IMR-90 (cell line): ENCODE measurements around the gene LRP1B. TPM values are rescaled to one million over a fixed set of nuclear protein-coding genes. Genes with fewer than 3 reads are reported as not detected.

Experiments used
- ATAC-seq: fragments of 200-7000 bp; cut with Tn5 transposase; 2 replicates; pipeline ENCODE4 v1.9.1; 2020; ENCODE audit warnings: low read depth, mild to moderate bottlenecking, moderate library complexity
- BruUV-seq: library from RNA; stranded (reverse); fragments of 400-500 nt; replicated peaks from 2 replicates; lab custom pipeline; 2021; lab: Mats Ljungman, UMichigan
- CTCF ChIA-PET: fragments of 300-600 bp; formaldehyde crosslinking; extraction: SDS; loops from one replicate; lab custom pipeline; 2021; ENCODE audit warnings: antibody characterized with exemption; lab: Yijun Ruan, JAX
- POLR2A ChIA-PET: fragments of 300-600 bp; sonication (Branson Sonifier 250); formaldehyde crosslinking; loops from one replicate; lab custom pipeline; 2022; ENCODE audit warnings: antibody characterized with exemption; ENCODE audit not compliant: unreplicated experiment; lab: Charles Lee
- DNase-seq: peaks from one replicate; pipeline ENCODE4 v3.0.0; 2013
- H2AFZ ChIP-seq: replicated peaks from 2 replicates; pipeline ENCODE3; 2013; ENCODE audit warnings: low read length, mild to moderate bottlenecking; ENCODE audit not compliant: poor library complexity
- H2AK5ac ChIP-seq: 2 replicates; pipeline ENCODE4 v1.6.1; 2013; ENCODE audit warnings: low read depth, low read length, inconsistent platforms
- H2AK9ac ChIP-seq: replicated peaks from 2 replicates; pipeline ENCODE3; 2013; ENCODE audit warnings: mild to moderate bottlenecking, low read depth, low read length, moderate library complexity; ENCODE audit not compliant: poor library complexity
- H2BK120ac ChIP-seq: 2 replicates; pipeline ENCODE4 v1.6.1; 2013; ENCODE audit warnings: low read depth, low read length, inconsistent platforms
- H2BK15ac ChIP-seq: 3 replicates; pipeline ENCODE4 v1.6.1; 2013; ENCODE audit warnings: low read depth, low read length, inconsistent platforms
- H2BK20ac ChIP-seq: 2 replicates; pipeline ENCODE4 v1.6.1; 2013; ENCODE audit warnings: low read depth, mild to moderate bottlenecking, inconsistent platforms, low read length, moderate library complexity
- H2BK5ac ChIP-seq: 2 replicates; pipeline ENCODE4 v1.6.1; 2013; ENCODE audit warnings: mild to moderate bottlenecking, low read depth, low read length, inconsistent platforms; ENCODE audit not compliant: poor library complexity, severe bottlenecking
- H3K14ac ChIP-seq: replicated peaks from 2 replicates; pipeline ENCODE4 v1.6.1; 2013; ENCODE audit warnings: low read depth, low read length, inconsistent platforms
- H3K18ac ChIP-seq: 2 replicates; pipeline ENCODE4 v1.6.1; 2013; ENCODE audit warnings: low read depth, low read length, control low read depth
- H3K23ac ChIP-seq: 2 replicates; pipeline ENCODE4 v1.6.1; 2013; ENCODE audit warnings: low read depth, low read length, inconsistent platforms
- H3K27ac ChIP-seq: 2 replicates; pipeline ENCODE4 v1.5.1; 2013; ENCODE audit warnings: mild to moderate bottlenecking, control low read depth, low read length; ENCODE audit not compliant: insufficient read depth
- H3K27me3 ChIP-seq: 2 replicates; pipeline ENCODE4 v1.6.1; 2013; ENCODE audit warnings: low read length; ENCODE audit not compliant: control insufficient read depth, insufficient read depth
- H3K36me3 ChIP-seq: 2 replicates; pipeline ENCODE4 v1.6.1; 2013; ENCODE audit warnings: low read length, mixed read lengths; ENCODE audit not compliant: control insufficient read depth, insufficient read depth
- H3K4ac ChIP-seq: 2 replicates; pipeline ENCODE4 v1.6.1; 2013; ENCODE audit warnings: low read depth, low read length, inconsistent platforms
- H3K4me1 ChIP-seq: 2 replicates; pipeline ENCODE4 v1.6.1; 2013; ENCODE audit warnings: low read length, mixed read lengths; ENCODE audit not compliant: control insufficient read depth, insufficient read depth
- H3K4me2 ChIP-seq: 2 replicates; pipeline ENCODE4 v1.6.1; 2013; ENCODE audit warnings: low read depth, mild to moderate bottlenecking, control low read depth, low read length, moderate library complexity
- H3K4me3 ChIP-seq: 2 replicates; pipeline ENCODE4 v1.5.1; 2013; ENCODE audit warnings: low read depth, mild to moderate bottlenecking, control low read depth, low read length, moderate library complexity; ENCODE audit not compliant: insufficient read depth
- H3K56ac ChIP-seq: 2 replicates; pipeline ENCODE4 v1.6.1; 2013; ENCODE audit warnings: low read length, inconsistent platforms; ENCODE audit not compliant: insufficient read depth; ENCODE audit errors: extremely low read depth
- H3K79me1 ChIP-seq, 2 experiments: 2 replicates each; pipeline ENCODE4 v1.6.1; 2013; ENCODE audit warnings: low read length in 2 of 2, inconsistent platforms in 1 of 2, low read depth in 1 of 2
- H3K9ac ChIP-seq: 2 replicates; pipeline ENCODE4 v1.6.1; 2013; ENCODE audit warnings: low read depth, low read length, control low read depth
- H3K9me1 ChIP-seq: 2 replicates; pipeline ENCODE4 v1.6.1; 2013; ENCODE audit warnings: low read length, inconsistent platforms; ENCODE audit not compliant: insufficient read depth
- H3K9me3 ChIP-seq: 2 replicates; pipeline ENCODE4 v1.6.1; 2013; ENCODE audit warnings: low read length; ENCODE audit not compliant: control insufficient read depth, insufficient read depth
- H4K20me1 ChIP-seq: 2 replicates; pipeline ENCODE4 v1.6.1; 2013; ENCODE audit warnings: low read length, inconsistent platforms; ENCODE audit not compliant: insufficient read depth
- H4K5ac ChIP-seq: 2 replicates; pipeline ENCODE4 v1.6.1; 2013; ENCODE audit warnings: mild to moderate bottlenecking, low read depth, low read length, control low read depth
- H4K8ac ChIP-seq, 2 experiments: 2 replicates each; pipeline ENCODE4 v1.6.1; 2013; ENCODE audit warnings: low read depth in 2 of 2, low read length in 2 of 2, control low read depth in 1 of 2, inconsistent platforms in 1 of 2
- H4K91ac ChIP-seq: 2 replicates; pipeline ENCODE4 v1.6.1; 2013; ENCODE audit warnings: low read depth, low read length, inconsistent platforms; ENCODE audit not compliant: insufficient read depth
- CEBPB ChIP-seq: IDR thresholded peaks from 2 replicates; pipeline ENCODE4 v1.6.1; 2012; ENCODE audit warnings: low read depth, low read length, improper control_type of control experiment
- CHD1 ChIP-seq: IDR thresholded peaks from 2 replicates; pipeline ENCODE4 v1.6.1; 2012; ENCODE audit warnings: low read depth, low read length, improper control_type of control experiment
- FOS ChIP-seq: fragments of 150-350 bp; IDR thresholded peaks from 2 replicates; pipeline ENCODE4 v1.6.1; 2016; ENCODE audit warnings: low read depth, low read length
- MAFK ChIP-seq: IDR thresholded peaks from 2 replicates; pipeline ENCODE4 v1.6.1; 2012; ENCODE audit warnings: low read depth, low read length, improper control_type of control experiment
- MAZ ChIP-seq: IDR thresholded peaks from 2 replicates; pipeline ENCODE4 v1.6.1; 2012; ENCODE audit warnings: low read depth, mild to moderate bottlenecking, low read length, improper control_type of control experiment, moderate library complexity, borderline replicate concordance
- NFE2L2 ChIP-seq: fragments of 150-350 bp; IDR thresholded peaks from 2 replicates; pipeline ENCODE4 v1.6.1; 2016; ENCODE audit warnings: low read depth, mild to moderate bottlenecking, low read length
- USF2 ChIP-seq: fragments of 150-350 bp; IDR thresholded peaks from 2 replicates; pipeline ENCODE4 v1.6.1; 2017; ENCODE audit warnings: mild to moderate bottlenecking, antibody characterized with exemption, low read length, low read depth
- WGBS, 2 experiments: methylation state at CpG; one replicate each; pipeline versions ENCODE4 v1.1.5 to v1.1.7; 2013; ENCODE audit warnings: missing lambda C conversion rate in 2 of 2; ENCODE audit not compliant: insufficient read length in 1 of 2; ENCODE audit errors: extremely low coverage in 2 of 2; 5-methylcytosine and 5-hydroxymethylcytosine counted together
- dilution Hi-C: fragments of 300-500 bp; cut with HindIII; formaldehyde crosslinking; loops from one replicate; pipeline ENCODE4 v1.14.3; 2018; ENCODE audit warnings: low sequenced_read_pairs; ENCODE audit not compliant: unreplicated experiment
- in situ Hi-C: fragments of 300-500 bp; cut with MboI; formaldehyde crosslinking; loops from 3 replicates; pipeline ENCODE4 v1.14.3; 2019; ENCODE audit warnings: low sequenced_read_pairs, inconsistent platforms, mixed read lengths
- intact Hi-C: fragments of 100-400 bp; cut with micrococcal nuclease; formaldehyde crosslinking; loops from 2 replicates; pipeline ENCODE4 v1.10.0; 2022
- polyA plus RNA-seq, 3 experiments: library from polyadenylated mRNA; depleted of rRNA; stranded (reverse); fragments of >200 nt; gene quantifications; 2 replicates each; pipeline ENCODE4 v1.2.3, GENCODE V29; 2012; ENCODE audit warnings: low replicate concordance in 1 of 3
- total RNA-seq: library from RNA; depleted of rRNA; stranded (reverse); fragments of >200 nt; gene quantifications from 2 replicates; pipeline ENCODE4 v1.2.3, GENCODE V29; 2012

The LRP1B gene
- total and polyA plus RNA-seq, 2 of the 4 experiments (the other 2 are of a cell fraction), result under 0.01 to 0.02 TPM

- Histone ChIP-seq H3K9me3 (no peaks in the 10 kb centered on the region), H3K27ac (no peak overlapping the region), H2AK5ac (no peak overlapping the region), H2AK9ac (no peak overlapping the region), H3K4me3 (no peak overlapping the region), H3K4me1 (no peaks in the 10 kb centered on the region), H3K9me1 (no peaks in the 10 kb centered on the region), H4K5ac (no peak overlapping the region), H2BK15ac (no peak overlapping the region), H3K4ac (no peak overlapping the region), H4K8ac (no peak overlapping the region), H3K27me3 (no peaks in the 10 kb centered on the region), H3K56ac (no peak overlapping the region), H3K36me3 (no peaks in the 10 kb centered on the region), H2AFZ (no peak overlapping the region), H4K91ac (no peak overlapping the region), H3K79me1 (no peaks in the 10 kb centered on the region), H3K14ac (no peak overlapping the region), H3K18ac (no peak overlapping the region), H3K23ac (no peak overlapping the region), H4K20me1 (no peaks in the 10 kb centered on the region), H2BK20ac (no peak overlapping the region), H2BK5ac (no peak overlapping the region), H2BK120ac (no peak overlapping the region), H3K9ac (no peak overlapping the region), H3K4me2 (no peak overlapping the region)
- DNase-seq (no peak), ATAC-seq (no peak)
- CTCF ChIA-PET, result no interaction called here
- TF ChIP-seq USF2 (no peak), MAZ (no peak), FOS (no peak), NFE2L2 (no peak), MAFK (peak; percentile 51), CEBPB (no peak), CHD1 (no peak)
- BruUV-seq, result no TSS peak
- intact Hi-C loops, result no loop called here
- dilution Hi-C loops, result no loop called here
- POLR2A ChIA-PET, result no interaction called here
- in situ Hi-C loops, result no loop called here
- WGBS, 2 experiments, result no CpG with 5 or more reads among the region's 3 CpGs
These were observed 871.1 kb downstream of the LRP1B start for GRCh38 chr2:141259683-141260082.
